Measurements from ENCODE around the gene CDK5RAP2. TPM values are rescaled to one million over a fixed set of nuclear protein-coding genes. Genes with fewer than 3 reads are reported as not detected.

The CDK5RAP2 gene
- total and polyA plus RNA-seq, 10 of the 15 experiments (the other 5 are each of a cell fraction or from before 2014, with no cell fraction given): 16.2 to 53.5 (median 34.5) TPM

DNA sequence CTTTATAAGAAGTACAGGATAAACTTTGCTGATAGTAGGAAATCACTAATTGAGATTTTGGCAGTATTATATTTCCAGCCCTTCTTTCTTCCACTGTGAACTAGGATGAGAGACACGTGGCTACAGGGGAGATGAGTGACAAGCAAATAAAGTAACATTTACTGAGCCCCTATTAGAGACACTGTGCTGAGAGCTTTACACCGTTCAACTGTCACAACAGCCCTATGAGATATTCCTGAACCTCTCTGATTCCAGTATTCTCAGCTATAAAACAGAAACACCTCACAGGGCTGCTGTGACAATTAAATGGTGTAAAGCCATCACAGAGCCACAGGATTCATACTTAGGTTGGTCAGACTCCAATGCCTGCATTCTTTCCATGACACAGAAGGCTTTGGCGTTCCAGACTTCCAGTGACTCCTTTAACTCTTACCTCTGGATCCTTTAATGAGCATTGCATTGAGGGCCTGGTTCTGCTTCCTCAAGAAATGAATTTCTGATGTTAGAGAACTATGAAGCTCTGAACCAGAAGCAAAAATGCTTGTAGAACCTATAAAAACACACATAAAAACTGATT lies 169.0 kb downstream of the CDK5RAP2 start (continued):
- TF ChIP-seq, protein P1, sequence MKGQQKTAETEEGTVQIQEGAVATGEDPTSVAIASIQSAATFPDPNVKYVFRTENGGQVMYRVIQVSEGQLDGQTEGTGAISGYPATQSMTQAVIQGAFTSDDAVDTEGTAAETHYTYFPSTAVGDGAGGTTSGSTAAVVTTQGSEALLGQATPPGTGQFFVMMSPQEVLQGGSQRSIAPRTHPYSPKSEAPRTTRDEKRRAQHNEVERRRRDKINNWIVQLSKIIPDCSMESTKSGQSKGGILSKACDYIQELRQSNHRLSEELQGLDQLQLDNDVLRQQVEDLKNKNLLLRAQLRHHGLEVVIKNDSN (IDR thresholded peaks at IDR 0.05; ENCODE audit: borderline replicate concordance, extremely low read length, insufficient read depth, low read depth, low read length): no peak
- TF ChIP-seq CHD4 (IDR thresholded peaks at IDR 0.05): no peak
- TF ChIP-seq TARDBP (IDR thresholded peaks at IDR 0.05; ENCODE audit: borderline replicate concordance): no peak
- no peak for TF ChIP-seq CREM (IDR thresholded peaks at IDR 0.05; ENCODE audit: low read depth)
- no peak for TF ChIP-seq MTA3 (IDR thresholded peaks at IDR 0.05; ENCODE audit: borderline replicate concordance, low read length)
- TF ChIP-seq, protein P2, sequence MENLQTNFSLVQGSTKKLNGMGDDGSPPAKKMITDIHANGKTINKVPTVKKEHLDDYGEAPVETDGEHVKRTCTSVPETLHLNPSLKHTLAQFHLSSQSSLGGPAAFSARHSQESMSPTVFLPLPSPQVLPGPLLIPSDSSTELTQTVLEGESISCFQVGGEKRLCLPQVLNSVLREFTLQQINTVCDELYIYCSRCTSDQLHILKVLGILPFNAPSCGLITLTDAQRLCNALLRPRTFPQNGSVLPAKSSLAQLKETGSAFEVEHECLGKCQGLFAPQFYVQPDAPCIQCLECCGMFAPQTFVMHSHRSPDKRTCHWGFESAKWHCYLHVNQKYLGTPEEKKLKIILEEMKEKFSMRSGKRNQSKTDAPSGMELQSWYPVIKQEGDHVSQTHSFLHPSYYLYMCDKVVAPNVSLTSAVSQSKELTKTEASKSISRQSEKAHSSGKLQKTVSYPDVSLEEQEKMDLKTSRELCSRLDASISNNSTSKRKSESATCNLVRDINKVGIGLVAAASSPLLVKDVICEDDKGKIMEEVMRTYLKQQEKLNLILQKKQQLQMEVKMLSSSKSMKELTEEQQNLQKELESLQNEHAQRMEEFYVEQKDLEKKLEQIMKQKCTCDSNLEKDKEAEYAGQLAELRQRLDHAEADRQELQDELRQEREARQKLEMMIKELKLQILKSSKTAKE (IDR thresholded peaks at IDR 0.05; ENCODE audit: low read depth, poor library complexity, severe bottlenecking): no peak
- no peak for TF ChIP-seq HDAC6 (IDR thresholded peaks at IDR 0.05; ENCODE audit: unreplicated experiment)
- TF ChIP-seq IRF5 (IDR thresholded peaks at IDR 0.05; ENCODE audit: borderline replicate concordance): no peak
- TF ChIP-seq SUZ12 (IDR thresholded peaks at IDR 0.05; ENCODE audit: unreplicated experiment): no peak
- TF ChIP-seq, protein P3, sequence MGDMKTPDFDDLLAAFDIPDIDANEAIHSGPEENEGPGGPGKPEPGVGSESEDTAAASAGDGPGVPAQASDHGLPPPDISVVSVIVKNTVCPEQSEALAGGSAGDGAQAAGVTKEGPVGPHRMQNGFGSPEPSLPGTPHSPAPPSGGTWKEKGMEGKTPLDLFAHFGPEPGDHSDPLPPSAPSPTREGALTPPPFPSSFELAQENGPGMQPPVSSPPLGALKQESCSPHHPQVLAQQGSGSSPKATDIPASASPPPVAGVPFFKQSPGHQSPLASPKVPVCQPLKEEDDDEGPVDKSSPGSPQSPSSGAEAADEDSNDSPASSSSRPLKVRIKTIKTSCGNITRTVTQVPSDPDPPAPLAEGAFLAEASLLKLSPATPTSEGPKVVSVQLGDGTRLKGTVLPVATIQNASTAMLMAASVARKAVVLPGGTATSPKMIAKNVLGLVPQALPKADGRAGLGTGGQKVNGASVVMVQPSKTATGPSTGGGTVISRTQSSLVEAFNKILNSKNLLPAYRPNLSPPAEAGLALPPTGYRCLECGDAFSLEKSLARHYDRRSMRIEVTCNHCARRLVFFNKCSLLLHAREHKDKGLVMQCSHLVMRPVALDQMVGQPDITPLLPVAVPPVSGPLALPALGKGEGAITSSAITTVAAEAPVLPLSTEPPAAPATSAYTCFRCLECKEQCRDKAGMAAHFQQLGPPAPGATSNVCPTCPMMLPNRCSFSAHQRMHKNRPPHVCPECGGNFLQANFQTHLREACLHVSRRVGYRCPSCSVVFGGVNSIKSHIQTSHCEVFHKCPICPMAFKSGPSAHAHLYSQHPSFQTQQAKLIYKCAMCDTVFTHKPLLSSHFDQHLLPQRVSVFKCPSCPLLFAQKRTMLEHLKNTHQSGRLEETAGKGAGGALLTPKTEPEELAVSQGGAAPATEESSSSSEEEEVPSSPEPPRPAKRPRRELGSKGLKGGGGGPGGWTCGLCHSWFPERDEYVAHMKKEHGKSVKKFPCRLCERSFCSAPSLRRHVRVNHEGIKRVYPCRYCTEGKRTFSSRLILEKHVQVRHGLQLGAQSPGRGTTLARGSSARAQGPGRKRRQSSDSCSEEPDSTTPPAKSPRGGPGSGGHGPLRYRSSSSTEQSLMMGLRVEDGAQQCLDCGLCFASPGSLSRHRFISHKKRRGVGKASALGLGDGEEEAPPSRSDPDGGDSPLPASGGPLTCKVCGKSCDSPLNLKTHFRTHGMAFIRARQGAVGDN (IDR thresholded peaks at IDR 0.05): no peak
